Kidney epithelial cell (primary cell): ENCODE measurements around the gene ATP6V0D1. TPM values are rescaled to one million over a fixed set of nuclear protein-coding genes. Genes with fewer than 3 reads are reported as not detected.

Experiments
- DNase-seq: peaks from one replicate; pipeline ENCODE4 v3.0.0-alpha.2; 2010; ENCODE audit warnings: low read depth
- H3K27me3 ChIP-seq: 2 replicates; pipeline ENCODE4 v1.6.0; 2011; ENCODE audit warnings: low read length; ENCODE audit not compliant: control insufficient read depth, insufficient read depth
- H3K36me3 ChIP-seq: 2 replicates; pipeline ENCODE4 v1.5.1; 2011; ENCODE audit warnings: low read length; ENCODE audit not compliant: control insufficient read depth, insufficient read depth
- H3K4me3 ChIP-seq: 2 replicates; pipeline ENCODE4 v1.5.1; 2011; ENCODE audit warnings: low read depth, mild to moderate bottlenecking, control low read depth, low read length
- total RNA-seq: library from RNA; depleted of rRNA; stranded (reverse); fragments of >200 nt; gene quantifications from 2 replicates; pipeline ENCODE4 v1.2.3, GENCODE V29; 2015
- TF ChIP-seq, protein P1 (sequence below): IDR thresholded peaks from 2 replicates; pipeline ENCODE4 v1.5.1; 2011; ENCODE audit warnings: mild to moderate bottlenecking, moderate library complexity, low read length, control low read depth, inconsistent platforms; ENCODE audit not compliant: insufficient read depth, poor library complexity, severe bottlenecking

The ATP6V0D1 gene
- total RNA-seq, 1 donor from 2014 or later = 157 TPM

DNA sequence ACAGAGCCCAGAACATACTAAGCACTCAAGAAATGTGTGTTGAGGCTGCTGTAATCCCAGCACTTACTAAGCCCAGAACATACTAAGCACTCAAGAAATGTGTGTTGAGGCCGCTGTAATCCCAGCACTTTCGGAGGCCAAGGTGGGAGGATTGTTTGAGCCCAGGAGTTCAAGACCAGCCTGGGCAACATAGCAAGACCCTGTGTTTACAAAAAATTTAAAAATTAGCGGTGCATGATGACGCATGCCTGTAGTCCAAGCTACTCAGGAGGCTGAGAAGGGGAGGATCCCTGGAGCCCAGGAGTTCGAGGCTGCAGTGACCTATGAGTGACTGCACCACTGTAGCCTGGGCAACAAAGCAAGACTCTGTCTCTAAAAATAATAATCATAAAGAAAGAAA lies 57.9 kb downstream of the ATP6V0D1 start:
- DNase-seq = no peak
- TF ChIP-seq, protein P1, sequence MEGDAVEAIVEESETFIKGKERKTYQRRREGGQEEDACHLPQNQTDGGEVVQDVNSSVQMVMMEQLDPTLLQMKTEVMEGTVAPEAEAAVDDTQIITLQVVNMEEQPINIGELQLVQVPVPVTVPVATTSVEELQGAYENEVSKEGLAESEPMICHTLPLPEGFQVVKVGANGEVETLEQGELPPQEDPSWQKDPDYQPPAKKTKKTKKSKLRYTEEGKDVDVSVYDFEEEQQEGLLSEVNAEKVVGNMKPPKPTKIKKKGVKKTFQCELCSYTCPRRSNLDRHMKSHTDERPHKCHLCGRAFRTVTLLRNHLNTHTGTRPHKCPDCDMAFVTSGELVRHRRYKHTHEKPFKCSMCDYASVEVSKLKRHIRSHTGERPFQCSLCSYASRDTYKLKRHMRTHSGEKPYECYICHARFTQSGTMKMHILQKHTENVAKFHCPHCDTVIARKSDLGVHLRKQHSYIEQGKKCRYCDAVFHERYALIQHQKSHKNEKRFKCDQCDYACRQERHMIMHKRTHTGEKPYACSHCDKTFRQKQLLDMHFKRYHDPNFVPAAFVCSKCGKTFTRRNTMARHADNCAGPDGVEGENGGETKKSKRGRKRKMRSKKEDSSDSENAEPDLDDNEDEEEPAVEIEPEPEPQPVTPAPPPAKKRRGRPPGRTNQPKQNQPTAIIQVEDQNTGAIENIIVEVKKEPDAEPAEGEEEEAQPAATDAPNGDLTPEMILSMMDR = no peak
- no peaks in the 10 kb centered on the region for H3K36me3 ChIP-seq
- peaks cover 25% of the 10 kb centered on the region for H3K27me3 ChIP-seq
- H3K4me3 ChIP-seq = no peak overlapping the region

DNA sequence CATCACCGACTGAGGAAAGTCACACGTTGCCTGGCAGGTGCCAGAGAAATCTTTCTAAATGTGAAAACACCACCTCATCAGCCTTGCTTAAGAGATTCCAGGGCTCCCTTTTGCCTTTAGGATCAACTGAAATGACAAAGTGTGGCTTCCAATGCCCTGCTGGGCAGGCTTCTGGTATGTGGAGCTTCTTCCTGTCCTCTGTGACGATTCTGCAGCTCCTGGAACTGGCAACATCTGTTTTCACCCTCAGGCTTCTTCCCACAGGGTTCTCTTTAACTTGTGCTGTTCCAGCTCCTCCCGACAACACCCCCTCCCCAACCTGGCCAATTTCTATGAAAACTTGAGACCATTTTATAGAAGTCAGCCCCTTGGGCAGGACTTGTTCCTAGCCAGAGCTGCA lies 59.9 kb downstream of the ATP6V0D1 start:
- H3K27me3 ChIP-seq = peaks cover 14% of the 10 kb centered on the region
- no peaks in the 10 kb centered on the region for H3K36me3 ChIP-seq
- no peak overlapping the region for H3K4me3 ChIP-seq
- no peak for DNase-seq
- TF ChIP-seq, protein P1 = no peak

DNA sequence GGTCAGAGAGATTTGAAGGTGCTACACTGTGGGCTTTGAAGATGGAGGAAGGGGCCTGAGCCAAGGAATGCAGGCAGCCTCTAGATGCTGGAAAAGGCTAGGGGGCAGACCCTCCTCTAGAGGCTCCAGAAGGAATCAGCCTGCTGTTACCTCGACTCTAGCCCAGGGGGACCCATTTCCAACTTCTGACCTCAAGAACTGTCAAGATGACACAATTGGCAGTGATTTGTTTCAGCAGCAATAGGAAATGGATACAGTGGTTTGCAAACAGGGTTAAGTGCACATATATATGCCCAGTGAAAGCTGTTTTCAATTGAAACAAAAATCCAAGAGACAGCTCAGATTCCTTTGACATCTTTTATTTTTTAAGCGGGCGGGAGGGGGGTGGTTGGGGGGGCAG lies 61.0 kb downstream of the ATP6V0D1 start:
- H3K4me3 ChIP-seq = no peak overlapping the region

DNA sequence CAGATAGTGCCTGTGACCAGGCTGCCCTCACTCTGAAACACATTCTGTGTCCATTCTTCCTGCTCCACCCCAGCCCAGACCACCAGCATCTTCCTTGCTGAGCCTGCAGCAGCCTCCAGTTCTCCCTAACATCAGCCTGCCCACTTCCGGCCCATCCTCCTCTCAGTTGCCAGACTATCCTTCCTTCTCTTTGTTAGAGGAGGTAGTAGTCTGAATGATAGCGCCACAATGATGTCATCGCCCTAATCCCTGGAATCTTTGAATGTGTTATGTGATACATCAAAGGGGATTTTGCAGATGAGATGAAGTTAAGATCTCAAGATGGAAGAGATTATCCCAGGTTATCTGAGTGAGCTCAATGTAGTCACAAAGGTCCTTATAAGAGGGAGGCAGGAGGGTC lies 61.5 kb downstream of the ATP6V0D1 start:
- TF ChIP-seq, protein P1 = no peak
- DNase-seq = no peak
- peaks cover 1% of the 10 kb centered on the region for H3K27me3 ChIP-seq
- no peaks in the 10 kb centered on the region for H3K36me3 ChIP-seq
- H3K4me3 ChIP-seq = no peak overlapping the region

More for the DNA sequence above, 61.0 kb downstream of the ATP6V0D1 start:
- TF ChIP-seq, protein P1 = no peak
- H3K27me3 ChIP-seq = peaks cover 6% of the 10 kb centered on the region
- no peak for DNase-seq
- no peaks in the 10 kb centered on the region for H3K36me3 ChIP-seq

DNA sequence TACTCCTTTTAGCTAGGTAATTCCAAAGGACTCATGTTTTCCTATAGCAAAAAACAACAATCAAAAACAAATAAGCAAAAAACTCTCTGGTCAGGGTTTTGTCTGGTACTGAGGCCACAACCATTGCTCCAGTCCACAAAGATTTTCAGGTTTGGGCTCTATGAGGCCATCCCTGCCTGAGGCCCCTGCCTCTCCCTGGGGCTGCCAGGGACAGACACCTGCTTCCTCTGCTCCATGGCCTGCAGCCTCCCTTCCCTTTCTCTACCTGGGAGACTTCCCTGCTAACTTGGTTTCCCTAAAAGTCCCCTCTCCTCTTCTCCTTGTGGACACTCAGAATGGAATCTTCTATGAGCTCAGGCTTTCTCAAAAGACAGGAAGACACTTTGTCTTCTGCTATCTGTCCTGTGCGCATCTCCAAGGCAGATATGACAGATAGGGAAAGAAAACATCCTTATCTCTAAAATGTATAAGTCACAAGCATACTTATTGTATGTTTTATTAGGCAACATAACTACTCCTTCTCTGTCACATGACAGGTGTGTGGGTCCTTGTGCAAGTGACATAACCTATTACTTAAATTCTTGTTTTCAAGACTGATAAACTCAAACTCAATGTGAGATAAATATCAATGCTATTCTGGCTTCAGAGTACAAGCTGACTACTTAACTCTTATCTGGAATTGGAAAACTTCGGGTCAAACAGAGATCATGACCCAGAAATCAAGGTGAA lies 63.5 kb downstream of the ATP6V0D1 start:
- TF ChIP-seq, protein P1 = no peak
- H3K27me3 ChIP-seq = no peaks in the 10 kb centered on the region

More for the DNA sequence above, 63.5 kb downstream of the ATP6V0D1 start:
- Histone ChIP-seq H3K4me3 (no peak overlapping the region), H3K36me3 (no peaks in the 10 kb centered on the region)
- no peak for DNase-seq
